Measurements from ENCODE around the gene WNT6. TPM values are rescaled to one million over a fixed set of nuclear protein-coding genes. Genes with fewer than 3 reads are reported as not detected.

WNT6 gene
- total RNA-seq, 1 donor from 2014 or later = not detected

GRCh38 chr2:218850796-218851195 is 8.8 kb upstream of the WNT6 start:
- DNase-seq (ENCODE audit: low read depth) = no peak
- no peak for TF ChIP-seq CTCF (conservative IDR thresholded peaks at IDR 0.05; ENCODE audit: low read depth, low read length)
- no peak overlapping the region for H3K4me3 ChIP-seq (ENCODE audit: low read depth, low read length)

GRCh38 chr2:218851286-218851685 is 8.3 kb upstream of the WNT6 start:
- no peak for TF ChIP-seq CTCF (conservative IDR thresholded peaks at IDR 0.05; ENCODE audit: low read depth, low read length)
- DNase-seq (ENCODE audit: low read depth) = no peak
- no peak overlapping the region for H3K4me3 ChIP-seq (ENCODE audit: low read depth, low read length)

- TF ChIP-seq CTCF (conservative IDR thresholded peaks at IDR 0.05; ENCODE audit: low read depth, low read length) = peak; percentile 91
- no peak overlapping the region for H3K4me3 ChIP-seq (ENCODE audit: low read depth, low read length)
- no peak for DNase-seq (ENCODE audit: low read depth)
Observed at GRCh38 chr2:218852911-218853667, 6.5 kb upstream of the WNT6 start.

GRCh38 chr2:218853766-218854165 is 5.8 kb upstream of the WNT6 start:
- H3K4me3 ChIP-seq (ENCODE audit: low read depth, low read length) = no peak overlapping the region
- no peak for DNase-seq (ENCODE audit: low read depth)
- no peak for TF ChIP-seq CTCF (conservative IDR thresholded peaks at IDR 0.05; ENCODE audit: low read depth, low read length)

GRCh38 chr2:218854860-218855259 is 4.7 kb upstream of the WNT6 start:
- TF ChIP-seq CTCF (conservative IDR thresholded peaks at IDR 0.05; ENCODE audit: low read depth, low read length) = no peak
- no peak for DNase-seq (ENCODE audit: low read depth)
- no peak overlapping the region for H3K4me3 ChIP-seq (ENCODE audit: low read depth, low read length)

GRCh38 chr2:218855305-218856166 is 4.1 kb upstream of the WNT6 start:
- no peak for TF ChIP-seq CTCF (conservative IDR thresholded peaks at IDR 0.05; ENCODE audit: low read depth, low read length)
- no peak for DNase-seq (ENCODE audit: low read depth)
- H3K4me3 ChIP-seq (ENCODE audit: low read depth, low read length) = no peak overlapping the region
